GM23338 (cell line): Measurements from ENCODE around the gene INPP5D. TPM values are rescaled to one million over a fixed set of nuclear protein-coding genes. Genes with fewer than 3 reads are reported as not detected.

Experiments used
- ATAC-seq: fragments of 200-7000 bp; cut with Tn5 transposase; 3 replicates; pipeline ENCODE4 v1.9.1; 2020
- DNase-seq: peaks from one replicate; pipeline ENCODE4 v3.0.0-alpha.2; 2015; ENCODE audit warnings: low spot score
- H2AFZ ChIP-seq: fragments of 200-600 bp; sonication (generic); 2 replicates; pipeline ENCODE4 v1.8.0; 2016; ENCODE audit warnings: antibody characterized with exemption, mild to moderate bottlenecking, moderate library complexity
- H3F3A ChIP-seq: fragments of 200-600 bp; sonication (generic); replicated peaks from 2 replicates; pipeline ENCODE4 v1.8.0; 2017; ENCODE audit warnings: antibody characterized with exemption, mixed run types, low read depth
- H3K27ac ChIP-seq: fragments of 200-600 bp; sonication (generic); 2 replicates; pipeline ENCODE4 v1.6.1; 2016; ENCODE audit warnings: low read depth
- H3K27me3 ChIP-seq: fragments of 200-600 bp; sonication (generic); 2 replicates; pipeline ENCODE4 v1.8.0; 2016; ENCODE audit warnings: mild to moderate bottlenecking, mixed run types, moderate library complexity; ENCODE audit not compliant: insufficient read depth
- H3K36me3 ChIP-seq: fragments of 200-600 bp; sonication (generic); 2 replicates; pipeline ENCODE4 v1.8.0; 2016; ENCODE audit warnings: mild to moderate bottlenecking; ENCODE audit not compliant: insufficient read depth
- H3K4me1 ChIP-seq: fragments of 200-600 bp; sonication (generic); 2 replicates; pipeline ENCODE4 v1.8.0; 2016; ENCODE audit warnings: mild to moderate bottlenecking, moderate library complexity; ENCODE audit not compliant: insufficient read depth
- H3K4me2 ChIP-seq: fragments of 200-600 bp; sonication (generic); 2 replicates; pipeline ENCODE4 v1.7.1; 2017; ENCODE audit warnings: mixed run types
- H3K4me3 ChIP-seq: fragments of 200-600 bp; sonication (generic); 2 replicates; pipeline ENCODE4 v1.6.1; 2016; ENCODE audit warnings: mixed run types
- H3K79me2 ChIP-seq: fragments of 200-600 bp; sonication (generic); replicated peaks from 2 replicates; pipeline ENCODE4 v1.8.0; 2017; ENCODE audit warnings: mild to moderate bottlenecking; ENCODE audit not compliant: insufficient read depth
- H3K9me2 ChIP-seq: fragments of 200-600 bp; sonication (generic); 2 replicates; pipeline ENCODE4 v1.8.0; 2017; ENCODE audit not compliant: insufficient read depth
- H4K20me1 ChIP-seq: fragments of 200-600 bp; sonication (generic); replicated peaks from 2 replicates; pipeline ENCODE4 v1.8.0; 2017; ENCODE audit warnings: mild to moderate bottlenecking; ENCODE audit not compliant: insufficient read depth
- H3K27ac Mint-ChIP-seq: 2 replicates; pipeline ENCODE4 v1.8.0; 2020; ENCODE audit warnings: inconsistent platforms, mild to moderate bottlenecking, moderate library complexity, mixed read lengths
- H3K27me3 Mint-ChIP-seq: 3 replicates; pipeline ENCODE4 v1.8.0; 2022; ENCODE audit warnings: low read depth, mild to moderate bottlenecking, moderate library complexity, mixed read lengths, inconsistent platforms; ENCODE audit not compliant: insufficient read depth, poor library complexity
- H3K36me3 Mint-ChIP-seq: 3 replicates; pipeline ENCODE4 v1.8.0; 2021; ENCODE audit warnings: low read depth, mild to moderate bottlenecking, inconsistent platforms, moderate library complexity, mixed read lengths
- H3K4me1 Mint-ChIP-seq: 3 replicates; pipeline ENCODE4 v1.8.0; 2020; ENCODE audit warnings: mild to moderate bottlenecking, inconsistent platforms, mixed read lengths
- H3K4me3 Mint-ChIP-seq: 3 replicates; pipeline ENCODE4 v1.8.0; 2021; ENCODE audit warnings: moderate library complexity, mild to moderate bottlenecking, inconsistent platforms, mixed read lengths
- H3K9me3 Mint-ChIP-seq: 3 replicates; pipeline ENCODE4 v1.8.0; 2020; ENCODE audit warnings: moderate library complexity, mild to moderate bottlenecking, inconsistent platforms, mixed read lengths
- CREB1 ChIP-seq: fragments of 250-450 bp; sonication (Bioruptor Pico); IDR thresholded peaks from 2 replicates; pipeline ENCODE4 v1.5.0; 2020; ENCODE audit warnings: low read depth, mild to moderate bottlenecking, moderate library complexity
- EZH2 ChIP-seq: fragments of 200-600 bp; sonication (generic); IDR thresholded peaks from one replicate; pipeline ENCODE4 v1.8.0; 2017; ENCODE audit warnings: antibody characterized with exemption, mild to moderate bottlenecking, low read depth; ENCODE audit not compliant: unreplicated experiment
- EZH2phosphoT487 ChIP-seq: fragments of 200-600 bp; sonication (generic); IDR thresholded peaks from one replicate; pipeline ENCODE4 v1.8.1; 2018; ENCODE audit warnings: antibody characterized with exemption; ENCODE audit not compliant: unreplicated experiment
- NANOG ChIP-seq: IDR thresholded peaks from 2 replicates; pipeline ENCODE4 v1.6.1; 2016; ENCODE audit warnings: antibody characterized with exemption, borderline replicate concordance
- POLR2AphosphoS5 ChIP-seq: IDR thresholded peaks from 2 replicates; pipeline ENCODE4 v1.6.1; 2016; ENCODE audit warnings: antibody characterized with exemption, low read depth
- STAT1 ChIP-seq: IDR thresholded peaks from one replicate; pipeline ENCODE4 v1.6.1; 2016; ENCODE audit warnings: antibody characterized with exemption; ENCODE audit not compliant: unreplicated experiment
- ZNF114 ChIP-seq: fragments of 250-450 bp; sonication (Bioruptor Pico); IDR thresholded peaks from 2 replicates; pipeline ENCODE4 v1.5.0; 2020; ENCODE audit warnings: mild to moderate bottlenecking, moderate library complexity
- ZNF331 ChIP-seq: fragments of 250-450 bp; sonication (Bioruptor Pico); IDR thresholded peaks from 2 replicates; pipeline ENCODE4 v1.5.0; 2020; ENCODE audit warnings: low read depth, mild to moderate bottlenecking, moderate library complexity
- polyA plus RNA-seq: library from polyadenylated mRNA; unstranded; fragments of >200 nt; fragmentation: Nextera tagmentation; extraction: Ambion mirVana; gene quantifications from 2 replicates; pipeline ENCODE4 v1.2.1, GENCODE V29; 2016
- total RNA-seq: library from RNA; depleted of rRNA; stranded (reverse); fragments of >200 nt; shearing (Covaris generic); gene quantifications from 2 replicates; pipeline ENCODE4 v1.2.3, GENCODE V29; 2014
- TF ChIP-seq, protein P1 (sequence below), 2 experiments: fragments of 200-600 bp in 1 of 2; sonication (generic) in 1 of 2; conservative IDR thresholded peaks; 2 replicates each; pipeline versions ENCODE4 v1.5.1 to v1.6.1; 2016 to 2017; ENCODE audit warnings: antibody characterized with exemption in 2 of 2, low read depth in 2 of 2, mild to moderate bottlenecking in 2 of 2, moderate library complexity in 1 of 2
- TF ChIP-seq, protein P2 (sequence below): fragments of 250-450 bp; sonication (Bioruptor Pico); IDR thresholded peaks from 2 replicates; pipeline ENCODE4 v1.5.0; 2020; ENCODE audit warnings: mild to moderate bottlenecking, moderate library complexity
- TF ChIP-seq, protein P3 (sequence below): IDR thresholded peaks from one replicate; pipeline ENCODE4 v1.6.1; 2018; ENCODE audit warnings: antibody characterized with exemption; ENCODE audit not compliant: unreplicated experiment
- TF ChIP-seq, protein P4 (sequence below): IDR thresholded peaks from 2 replicates; pipeline ENCODE4 v1.6.1; 2016; ENCODE audit warnings: antibody characterized with exemption

The INPP5D gene
- total and polyA plus RNA-seq, 2 experiments from 2014 or later = 6.6 to 8.3 TPM

DNA sequence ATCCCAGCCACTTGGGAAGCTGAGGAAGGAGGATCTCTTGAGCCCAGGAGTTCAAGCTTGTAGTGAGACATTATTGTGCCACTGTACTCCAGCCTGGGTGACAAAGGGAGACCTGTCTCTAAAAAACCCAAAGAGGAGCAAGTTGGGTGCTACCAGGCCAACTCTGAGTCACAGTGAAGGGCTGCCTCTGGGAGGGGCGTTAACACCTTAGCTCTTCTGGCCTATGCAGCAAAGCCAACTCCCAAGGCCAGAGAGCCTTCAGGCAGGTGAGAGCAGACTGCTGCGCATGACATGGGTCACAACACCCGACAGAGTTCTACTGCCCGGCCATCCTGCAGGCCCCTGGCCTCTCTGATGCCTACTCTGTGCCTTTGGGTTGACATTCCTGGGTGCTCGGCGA lies 158.7 kb downstream of the INPP5D start (continued):
- no peak for TF ChIP-seq CREB1 (CRISPR knock-in tag)
- no peak for TF ChIP-seq EZH2phosphoT487
- TF ChIP-seq, protein P1, sequence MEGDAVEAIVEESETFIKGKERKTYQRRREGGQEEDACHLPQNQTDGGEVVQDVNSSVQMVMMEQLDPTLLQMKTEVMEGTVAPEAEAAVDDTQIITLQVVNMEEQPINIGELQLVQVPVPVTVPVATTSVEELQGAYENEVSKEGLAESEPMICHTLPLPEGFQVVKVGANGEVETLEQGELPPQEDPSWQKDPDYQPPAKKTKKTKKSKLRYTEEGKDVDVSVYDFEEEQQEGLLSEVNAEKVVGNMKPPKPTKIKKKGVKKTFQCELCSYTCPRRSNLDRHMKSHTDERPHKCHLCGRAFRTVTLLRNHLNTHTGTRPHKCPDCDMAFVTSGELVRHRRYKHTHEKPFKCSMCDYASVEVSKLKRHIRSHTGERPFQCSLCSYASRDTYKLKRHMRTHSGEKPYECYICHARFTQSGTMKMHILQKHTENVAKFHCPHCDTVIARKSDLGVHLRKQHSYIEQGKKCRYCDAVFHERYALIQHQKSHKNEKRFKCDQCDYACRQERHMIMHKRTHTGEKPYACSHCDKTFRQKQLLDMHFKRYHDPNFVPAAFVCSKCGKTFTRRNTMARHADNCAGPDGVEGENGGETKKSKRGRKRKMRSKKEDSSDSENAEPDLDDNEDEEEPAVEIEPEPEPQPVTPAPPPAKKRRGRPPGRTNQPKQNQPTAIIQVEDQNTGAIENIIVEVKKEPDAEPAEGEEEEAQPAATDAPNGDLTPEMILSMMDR (conservative IDR thresholded peaks at IDR 0.05; ENCODE audit: low read depth in 2 of 2) = no peak
- no peak for TF ChIP-seq STAT1
- no peak for TF ChIP-seq ZNF114
- TF ChIP-seq ZNF331 (CRISPR knock-in tag) = no peak
- no peak for TF ChIP-seq EZH2
- TF ChIP-seq POLR2AphosphoS5 = no peak
- no peak for TF ChIP-seq NANOG

DNA sequence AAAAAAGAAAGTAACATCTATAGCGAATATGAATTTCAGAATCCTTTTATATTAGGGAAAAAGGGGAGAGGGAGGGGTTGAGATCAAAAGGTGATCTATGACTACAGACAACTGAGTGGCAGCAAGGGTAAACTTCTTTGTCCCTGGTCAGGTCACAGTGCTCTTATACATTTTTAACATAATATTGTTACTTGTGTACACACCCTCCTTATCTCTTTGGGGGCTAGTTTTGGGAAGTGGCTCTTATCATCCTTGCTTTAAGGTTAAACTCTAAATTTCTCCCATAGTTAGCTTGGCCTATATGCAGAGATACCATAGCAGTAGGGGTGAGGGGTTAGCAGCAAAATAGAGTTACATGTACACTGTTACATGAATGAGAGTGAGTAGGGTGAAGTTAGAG lies 159.7 kb downstream of the INPP5D start:
- ATAC-seq = no peak
- Histone ChIP-seq H3K27me3 (no peaks in the 10 kb centered on the region), H3K79me2 (no peaks in the 10 kb centered on the region), H3K36me3 (no peaks in the 10 kb centered on the region), H3F3A (no peaks in the 10 kb centered on the region), H3K4me1 (peaks cover 9% of the 10 kb centered on the region; the same call in 1 of the 2 replicates), H3K4me3 (no peak overlapping the region), H3K9me2 (peaks cover 6% of the 10 kb centered on the region; the same call in 1 of the 2 replicates), H2AFZ (no peak overlapping the region), H3K27ac (no peak overlapping the region), H3K4me2 (no peak overlapping the region), H4K20me1 (no peaks in the 10 kb centered on the region)
- TF ChIP-seq, protein P2, sequence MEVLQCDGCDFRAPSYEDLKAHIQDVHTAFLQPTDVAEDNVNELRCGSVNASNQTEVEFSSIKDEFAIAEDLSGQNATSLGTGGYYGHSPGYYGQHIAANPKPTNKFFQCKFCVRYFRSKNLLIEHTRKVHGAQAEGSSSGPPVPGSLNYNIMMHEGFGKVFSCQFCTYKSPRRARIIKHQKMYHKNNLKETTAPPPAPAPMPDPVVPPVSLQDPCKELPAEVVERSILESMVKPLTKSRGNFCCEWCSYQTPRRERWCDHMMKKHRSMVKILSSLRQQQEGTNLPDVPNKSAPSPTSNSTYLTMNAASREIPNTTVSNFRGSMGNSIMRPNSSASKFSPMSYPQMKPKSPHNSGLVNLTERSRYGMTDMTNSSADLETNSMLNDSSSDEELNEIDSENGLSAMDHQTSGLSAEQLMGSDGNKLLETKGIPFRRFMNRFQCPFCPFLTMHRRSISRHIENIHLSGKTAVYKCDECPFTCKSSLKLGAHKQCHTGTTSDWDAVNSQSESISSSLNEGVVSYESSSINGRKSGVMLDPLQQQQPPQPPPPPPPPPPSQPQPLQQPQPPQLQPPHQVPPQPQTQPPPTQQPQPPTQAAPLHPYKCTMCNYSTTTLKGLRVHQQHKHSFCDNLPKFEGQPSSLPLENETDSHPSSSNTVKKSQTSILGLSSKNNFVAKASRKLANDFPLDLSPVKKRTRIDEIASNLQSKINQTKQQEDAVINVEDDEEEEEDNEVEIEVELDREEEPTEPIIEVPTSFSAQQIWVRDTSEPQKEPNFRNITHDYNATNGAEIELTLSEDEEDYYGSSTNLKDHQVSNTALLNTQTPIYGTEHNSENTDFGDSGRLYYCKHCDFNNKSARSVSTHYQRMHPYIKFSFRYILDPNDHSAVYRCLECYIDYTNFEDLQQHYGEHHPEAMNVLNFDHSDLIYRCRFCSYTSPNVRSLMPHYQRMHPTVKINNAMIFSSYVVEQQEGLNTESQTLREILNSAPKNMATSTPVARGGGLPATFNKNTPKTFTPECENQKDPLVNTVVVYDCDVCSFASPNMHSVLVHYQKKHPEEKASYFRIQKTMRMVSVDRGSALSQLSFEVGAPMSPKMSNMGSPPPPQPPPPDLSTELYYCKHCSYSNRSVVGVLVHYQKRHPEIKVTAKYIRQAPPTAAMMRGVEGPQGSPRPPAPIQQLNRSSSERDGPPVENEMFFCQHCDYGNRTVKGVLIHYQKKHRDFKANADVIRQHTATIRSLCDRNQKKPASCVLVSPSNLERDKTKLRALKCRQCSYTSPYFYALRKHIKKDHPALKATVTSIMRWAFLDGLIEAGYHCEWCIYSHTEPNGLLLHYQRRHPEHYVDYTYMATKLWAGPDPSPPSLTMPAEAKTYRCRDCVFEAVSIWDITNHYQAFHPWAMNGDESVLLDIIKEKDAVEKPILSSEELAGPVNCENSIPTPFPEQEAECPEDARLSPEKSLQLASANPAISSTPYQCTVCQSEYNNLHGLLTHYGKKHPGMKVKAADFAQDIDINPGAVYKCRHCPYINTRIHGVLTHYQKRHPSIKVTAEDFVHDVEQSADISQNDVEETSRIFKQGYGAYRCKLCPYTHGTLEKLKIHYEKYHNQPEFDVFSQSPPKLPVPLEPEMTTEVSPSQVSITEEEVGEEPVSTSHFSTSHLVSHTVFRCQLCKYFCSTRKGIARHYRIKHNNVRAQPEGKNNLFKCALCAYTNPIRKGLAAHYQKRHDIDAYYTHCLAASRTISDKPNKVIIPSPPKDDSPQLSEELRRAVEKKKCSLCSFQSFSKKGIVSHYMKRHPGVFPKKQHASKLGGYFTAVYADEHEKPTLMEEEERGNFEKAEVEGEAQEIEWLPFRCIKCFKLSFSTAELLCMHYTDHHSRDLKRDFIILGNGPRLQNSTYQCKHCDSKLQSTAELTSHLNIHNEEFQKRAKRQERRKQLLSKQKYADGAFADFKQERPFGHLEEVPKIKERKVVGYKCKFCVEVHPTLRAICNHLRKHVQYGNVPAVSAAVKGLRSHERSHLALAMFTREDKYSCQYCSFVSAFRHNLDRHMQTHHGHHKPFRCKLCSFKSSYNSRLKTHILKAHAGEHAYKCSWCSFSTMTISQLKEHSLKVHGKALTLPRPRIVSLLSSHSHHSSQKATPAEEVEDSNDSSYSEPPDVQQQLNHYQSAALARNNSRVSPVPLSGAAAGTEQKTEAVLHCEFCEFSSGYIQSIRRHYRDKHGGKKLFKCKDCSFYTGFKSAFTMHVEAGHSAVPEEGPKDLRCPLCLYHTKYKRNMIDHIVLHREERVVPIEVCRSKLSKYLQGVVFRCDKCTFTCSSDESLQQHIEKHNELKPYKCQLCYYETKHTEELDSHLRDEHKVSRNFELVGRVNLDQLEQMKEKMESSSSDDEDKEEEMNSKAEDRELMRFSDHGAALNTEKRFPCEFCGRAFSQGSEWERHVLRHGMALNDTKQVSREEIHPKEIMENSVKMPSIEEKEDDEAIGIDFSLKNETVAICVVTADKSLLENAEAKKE = no peak
- no peak for TF ChIP-seq EZH2phosphoT487
- TF ChIP-seq, protein P3, sequence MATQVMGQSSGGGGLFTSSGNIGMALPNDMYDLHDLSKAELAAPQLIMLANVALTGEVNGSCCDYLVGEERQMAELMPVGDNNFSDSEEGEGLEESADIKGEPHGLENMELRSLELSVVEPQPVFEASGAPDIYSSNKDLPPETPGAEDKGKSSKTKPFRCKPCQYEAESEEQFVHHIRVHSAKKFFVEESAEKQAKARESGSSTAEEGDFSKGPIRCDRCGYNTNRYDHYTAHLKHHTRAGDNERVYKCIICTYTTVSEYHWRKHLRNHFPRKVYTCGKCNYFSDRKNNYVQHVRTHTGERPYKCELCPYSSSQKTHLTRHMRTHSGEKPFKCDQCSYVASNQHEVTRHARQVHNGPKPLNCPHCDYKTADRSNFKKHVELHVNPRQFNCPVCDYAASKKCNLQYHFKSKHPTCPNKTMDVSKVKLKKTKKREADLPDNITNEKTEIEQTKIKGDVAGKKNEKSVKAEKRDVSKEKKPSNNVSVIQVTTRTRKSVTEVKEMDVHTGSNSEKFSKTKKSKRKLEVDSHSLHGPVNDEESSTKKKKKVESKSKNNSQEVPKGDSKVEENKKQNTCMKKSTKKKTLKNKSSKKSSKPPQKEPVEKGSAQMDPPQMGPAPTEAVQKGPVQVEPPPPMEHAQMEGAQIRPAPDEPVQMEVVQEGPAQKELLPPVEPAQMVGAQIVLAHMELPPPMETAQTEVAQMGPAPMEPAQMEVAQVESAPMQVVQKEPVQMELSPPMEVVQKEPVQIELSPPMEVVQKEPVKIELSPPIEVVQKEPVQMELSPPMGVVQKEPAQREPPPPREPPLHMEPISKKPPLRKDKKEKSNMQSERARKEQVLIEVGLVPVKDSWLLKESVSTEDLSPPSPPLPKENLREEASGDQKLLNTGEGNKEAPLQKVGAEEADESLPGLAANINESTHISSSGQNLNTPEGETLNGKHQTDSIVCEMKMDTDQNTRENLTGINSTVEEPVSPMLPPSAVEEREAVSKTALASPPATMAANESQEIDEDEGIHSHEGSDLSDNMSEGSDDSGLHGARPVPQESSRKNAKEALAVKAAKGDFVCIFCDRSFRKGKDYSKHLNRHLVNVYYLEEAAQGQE = no peak
- no peak for TF ChIP-seq NANOG
- no peak for TF ChIP-seq EZH2
- no peak for TF ChIP-seq ZNF114
- no peak for TF ChIP-seq STAT1
- TF ChIP-seq, protein P4, sequence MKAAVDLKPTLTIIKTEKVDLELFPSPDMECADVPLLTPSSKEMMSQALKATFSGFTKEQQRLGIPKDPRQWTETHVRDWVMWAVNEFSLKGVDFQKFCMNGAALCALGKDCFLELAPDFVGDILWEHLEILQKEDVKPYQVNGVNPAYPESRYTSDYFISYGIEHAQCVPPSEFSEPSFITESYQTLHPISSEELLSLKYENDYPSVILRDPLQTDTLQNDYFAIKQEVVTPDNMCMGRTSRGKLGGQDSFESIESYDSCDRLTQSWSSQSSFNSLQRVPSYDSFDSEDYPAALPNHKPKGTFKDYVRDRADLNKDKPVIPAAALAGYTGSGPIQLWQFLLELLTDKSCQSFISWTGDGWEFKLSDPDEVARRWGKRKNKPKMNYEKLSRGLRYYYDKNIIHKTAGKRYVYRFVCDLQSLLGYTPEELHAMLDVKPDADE = no peak
- no peak for TF ChIP-seq POLR2AphosphoS5
- H3K36me3 Mint-ChIP-seq = no peaks in the 10 kb centered on the region
- H3K27me3 Mint-ChIP-seq = peaks cover 2% of the 10 kb centered on the region
- no peak overlapping the region for H3K27ac Mint-ChIP-seq
- no peaks in the 10 kb centered on the region for H3K4me1 Mint-ChIP-seq
- H3K4me3 Mint-ChIP-seq = no peak overlapping the region
- H3K9me3 Mint-ChIP-seq = no peaks in the 10 kb centered on the region
- DNase-seq = no peak
